Heart left ventricle (tissue), 13 donors: ENCODE data around the gene FCN2.

Experiments used
- CTCF ChIP-seq, 12 donors: fragments of 200-600 bp; sonication (generic) in 4 of 12; IDR thresholded peaks; one replicate each; pipeline versions ENCODE4 v1.5.0 to v1.8.0; 2018 to 2022; ENCODE audit warnings: antibody characterized with exemption in 12 of 12, mild to moderate bottlenecking in 5 of 12
- POLR2A ChIP-seq, 2 donors: fragments of 450-650 bp; IDR thresholded peaks; one replicate each; pipeline ENCODE4 v1.6.1; 2017; ENCODE audit warnings: antibody characterized with exemption in 2 of 2, mild to moderate bottlenecking in 2 of 2, moderate library complexity in 2 of 2
- donor health status: ischemic (EF 13 %, LVEDD 7.1; RV severe dilation, severe dysfunction).
- donor health status: DM: no; HTN: yes; CAD: no.
- donor health status: DM: no; HTN: no; CAD: no.
- donor health status: ischemic (EF 25% LVEDD 6.9; RV normal size, moderate dysfunction).
- donor health status: ischemic (EF 25% LVEDD 5.7; RV mildly dilated, moderate dysfunction).
- donor health status: ischemic (EF 35%, LVEDD 5.7; RV mildly dilated, moderate dysfunction).
- donor health status: nonischemic (EF 11% LVEDD 7.7; RV severe dilation, severe dysfunction).
- donor health status: DM: yes; HTN: yes; CAD: no.
- donor health status: PGD.
- donor health status: ischemic (EF 29% LVEDD 5.4; RV normal size, mild dysfunction).
- donor health status: nonischemic (EF 23%, LVEDD 6.1; RV moderate dilation, normal function).

- no peak for TF ChIP-seq CTCF (IDR thresholded peaks at IDR 0.05)
- TF ChIP-seq POLR2A (IDR thresholded peaks at IDR 0.05), result no peak
These were observed 11.6 kb downstream of the FCN2 start for GRCh38 chr9:134892221-134892620.
